ENCODE measurements around the gene SLC44A2. TPM values are rescaled to one million over a fixed set of nuclear protein-coding genes. Genes with fewer than 3 reads are reported as not detected.

The SLC44A2 gene
- total RNA-seq, 4 donors from 2014 or later: 34.3 to 51.7 (median 41.5) TPM

DNA sequence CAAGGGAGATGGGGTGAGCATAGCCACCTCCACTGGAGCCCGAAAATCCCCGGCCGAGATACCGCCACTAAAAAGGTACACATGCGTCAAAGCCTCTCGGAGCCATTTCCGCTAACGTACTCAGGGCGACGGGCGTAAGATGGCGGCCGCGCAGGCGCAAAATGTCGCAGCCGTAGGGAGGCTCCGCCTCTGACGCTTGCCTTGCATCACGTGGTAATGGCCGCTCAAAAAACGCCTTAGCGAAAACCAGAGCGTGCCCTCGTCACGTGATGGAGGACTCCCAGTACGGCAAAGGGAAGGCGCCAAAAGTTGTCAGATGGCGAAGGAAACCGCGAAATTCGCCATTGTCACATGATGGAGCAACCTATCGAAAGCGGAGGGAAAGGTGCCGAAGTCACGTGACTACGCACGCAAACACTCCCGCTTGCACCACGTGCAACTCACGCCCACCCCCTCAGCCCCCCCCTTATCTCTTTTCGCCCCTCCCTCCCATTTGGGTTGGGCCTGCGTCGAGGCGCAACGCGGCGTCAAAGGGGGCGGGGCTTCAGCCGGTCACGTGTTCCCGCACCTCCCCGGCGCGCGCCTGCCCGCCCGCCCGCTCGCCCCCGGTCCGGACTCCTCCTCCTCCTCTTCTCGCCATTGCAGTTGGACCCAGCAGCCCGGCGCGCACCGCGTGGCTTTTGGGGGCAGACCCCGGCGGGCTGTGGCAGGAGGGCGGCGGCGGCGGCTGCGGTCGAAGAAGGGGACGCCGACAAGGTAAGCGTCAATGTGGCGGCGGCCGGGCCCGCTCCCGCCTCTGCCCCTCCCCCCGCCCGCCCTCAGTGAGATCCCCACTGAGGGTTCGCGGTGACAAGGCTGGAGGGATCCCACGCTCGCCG is 28.6 kb downstream of the SLC44A2 start, which contains the start of gene ILF3:
TSS of gene ILF3 (plus strand) at position 615 of the 878 bp plus-strand sequence. CDS start 16,260 bp downstream, outside the sequence.
- no peaks in the 10 kb centered on the region for H3K27me3 ChIP-seq
- ATAC-seq: peak; percentile 91
- peaks cover 0 to 62% (median 23%) of the 10 kb centered on the region in 3 donors for H3K4me1 ChIP-seq
- peaks cover 0 to 6% of the 10 kb centered on the region in 2 donors for H3K36me3 ChIP-seq
- H3K27ac ChIP-seq: peak within 1 kb of the TSS; percentile 94 to 100 (median 99)
- no peaks in the 10 kb centered on the region for H3K9me3 ChIP-seq
- WGBS, 2 donors (ENCODE audit: low coverage in 1 of 2): 0% methylated on average over 6 of the region's 91 CpGs; no CpG with 5 or more reads in 1 of the 2 donors
- TF ChIP-seq POLR2A (IDR thresholded peaks at IDR 0.05) (peak; percentile 97 to 98), POLR2AphosphoS5 (IDR thresholded peaks at IDR 0.05) (peak; percentile 100), EP300 (IDR thresholded peaks at IDR 0.05) (no peak)
- TF ChIP-seq, protein P1, sequence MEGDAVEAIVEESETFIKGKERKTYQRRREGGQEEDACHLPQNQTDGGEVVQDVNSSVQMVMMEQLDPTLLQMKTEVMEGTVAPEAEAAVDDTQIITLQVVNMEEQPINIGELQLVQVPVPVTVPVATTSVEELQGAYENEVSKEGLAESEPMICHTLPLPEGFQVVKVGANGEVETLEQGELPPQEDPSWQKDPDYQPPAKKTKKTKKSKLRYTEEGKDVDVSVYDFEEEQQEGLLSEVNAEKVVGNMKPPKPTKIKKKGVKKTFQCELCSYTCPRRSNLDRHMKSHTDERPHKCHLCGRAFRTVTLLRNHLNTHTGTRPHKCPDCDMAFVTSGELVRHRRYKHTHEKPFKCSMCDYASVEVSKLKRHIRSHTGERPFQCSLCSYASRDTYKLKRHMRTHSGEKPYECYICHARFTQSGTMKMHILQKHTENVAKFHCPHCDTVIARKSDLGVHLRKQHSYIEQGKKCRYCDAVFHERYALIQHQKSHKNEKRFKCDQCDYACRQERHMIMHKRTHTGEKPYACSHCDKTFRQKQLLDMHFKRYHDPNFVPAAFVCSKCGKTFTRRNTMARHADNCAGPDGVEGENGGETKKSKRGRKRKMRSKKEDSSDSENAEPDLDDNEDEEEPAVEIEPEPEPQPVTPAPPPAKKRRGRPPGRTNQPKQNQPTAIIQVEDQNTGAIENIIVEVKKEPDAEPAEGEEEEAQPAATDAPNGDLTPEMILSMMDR (IDR thresholded peaks at IDR 0.05): no peak
- H3K4me3 ChIP-seq: peak within 1 kb of the TSS; percentile 77 to 95

DNA sequence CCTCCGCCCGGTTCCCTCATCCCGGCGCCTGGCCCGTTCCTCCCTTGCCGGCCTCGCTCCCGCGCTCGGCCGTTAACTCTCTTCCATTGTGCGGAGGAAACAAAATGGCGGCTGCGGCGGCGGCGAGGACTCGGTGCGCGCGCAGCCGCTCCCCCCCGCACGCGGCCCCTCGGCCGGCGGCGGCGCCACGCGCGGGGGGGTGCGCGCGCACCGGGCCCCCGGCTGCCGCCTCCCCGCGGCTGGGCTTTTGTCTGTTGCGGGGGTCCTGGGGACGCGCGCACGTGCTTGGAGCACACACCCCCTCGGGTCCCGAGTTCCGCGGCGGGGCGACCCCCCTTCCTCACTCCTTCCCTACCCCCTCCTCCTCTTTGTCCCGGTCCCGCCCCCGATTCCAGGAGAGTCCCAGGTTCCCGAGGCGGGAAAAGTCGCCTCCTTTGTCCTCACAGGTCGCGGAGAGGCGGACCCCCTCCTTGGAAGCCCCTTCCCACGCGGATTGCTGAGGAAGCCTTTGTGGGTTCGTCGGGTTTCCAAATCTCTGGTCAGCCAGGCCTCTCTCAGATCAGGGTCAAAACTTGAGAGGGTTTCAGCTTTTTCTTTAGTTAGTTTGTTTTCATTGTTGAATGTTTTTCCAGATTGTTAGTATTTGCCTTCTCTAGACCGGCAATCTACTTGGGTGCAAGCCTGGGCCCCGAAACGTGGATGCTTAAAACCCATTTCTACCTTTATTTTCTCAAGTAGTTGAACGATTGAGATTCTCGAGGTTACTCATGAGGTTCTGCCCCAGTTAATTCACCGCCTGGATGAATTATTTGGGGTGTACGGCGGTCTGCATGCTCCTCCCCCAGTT is 29.5 kb downstream of the SLC44A2 start:
- H3K9me3 ChIP-seq: no peaks in the 10 kb centered on the region
- peak overlapping the region; percentile 70 to 100 (median 96) for H3K27ac ChIP-seq
- H3K4me1 ChIP-seq: peaks cover 0 to 71% (median 23%) of the 10 kb centered on the region in 3 donors
- ATAC-seq: peak; percentile 22
- H3K4me3 ChIP-seq: peak overlapping the region; percentile 51 to 77
- TF ChIP-seq EP300 (IDR thresholded peaks at IDR 0.05) (no peak), POLR2A (IDR thresholded peaks at IDR 0.05) (no peak), POLR2AphosphoS5 (IDR thresholded peaks at IDR 0.05) (no peak)
- TF ChIP-seq, protein P1 (IDR thresholded peaks at IDR 0.05): no peak
- peaks cover 0 to 6% of the 10 kb centered on the region in 2 donors for H3K36me3 ChIP-seq
- no peaks in the 10 kb centered on the region for H3K27me3 ChIP-seq
- WGBS, 2 donors (ENCODE audit: low coverage in 1 of 2): 3 to 4% methylated on average over 7 to 11 of the region's 73 CpGs

DNA sequence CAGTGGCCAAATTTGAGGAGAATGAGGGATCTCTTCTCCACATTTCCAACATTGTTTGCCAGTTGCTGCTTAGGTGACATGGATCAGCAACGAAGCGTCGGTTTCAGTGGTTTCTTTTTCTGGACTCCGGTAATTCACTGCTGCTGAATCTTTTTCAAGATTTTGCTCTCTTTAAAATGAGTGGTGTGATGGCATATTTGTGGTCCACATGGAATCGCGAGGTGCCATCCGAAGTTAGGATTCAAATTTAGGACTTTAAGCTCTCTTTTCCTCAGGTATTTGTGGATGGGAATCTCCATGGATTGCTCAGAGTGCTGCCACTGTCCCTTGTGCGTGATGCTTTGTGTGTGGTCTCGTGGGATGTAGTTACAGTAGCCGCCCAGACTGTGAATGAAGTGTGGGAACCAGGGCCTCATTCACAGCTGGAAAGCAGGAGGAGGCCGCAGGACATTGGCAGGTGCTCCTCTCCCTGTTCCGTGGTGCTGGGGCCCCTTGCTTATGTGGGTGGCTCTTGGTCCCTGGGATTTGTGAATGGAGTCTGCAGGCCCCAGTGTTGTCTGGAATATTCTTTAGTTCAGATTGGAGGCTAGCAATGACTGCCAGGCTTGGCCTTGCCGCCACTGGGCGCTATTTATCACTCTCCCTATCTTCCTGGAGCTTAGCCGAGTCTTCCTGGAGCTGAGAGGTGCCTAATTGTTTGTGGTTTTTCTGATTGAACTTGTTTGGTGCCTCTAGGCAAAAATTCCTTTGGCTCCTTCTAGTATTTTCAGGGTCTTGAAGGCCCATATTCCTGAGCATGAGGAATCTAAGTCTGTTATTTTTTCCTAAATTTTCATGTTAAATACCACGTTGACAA is 30.3 kb downstream of the SLC44A2 start:
- Histone ChIP-seq H3K9me3 (no peaks in the 10 kb centered on the region), H3K27me3 (no peaks in the 10 kb centered on the region), H3K4me3 (peak overlapping the region; percentile 51 to 77), H3K27ac (peak overlapping the region; percentile 26 to 100 (median 96)), H3K36me3 (peaks cover 0 to 6% of the 10 kb centered on the region in 2 donors), H3K4me1 (peaks cover 0 to 80% (median 23%) of the 10 kb centered on the region in 3 donors)
- 0 to 5% methylated on average over 9 to 14 of the region's 16 CpGs for WGBS, 2 donors (ENCODE audit: low coverage in 1 of 2)
- TF ChIP-seq, protein P1 (IDR thresholded peaks at IDR 0.05): no peak
- no peak for TF ChIP-seq EP300 (IDR thresholded peaks at IDR 0.05)
- TF ChIP-seq POLR2AphosphoS5 (IDR thresholded peaks at IDR 0.05): no peak
- TF ChIP-seq POLR2A (IDR thresholded peaks at IDR 0.05): no peak
- no peak for ATAC-seq

DNA sequence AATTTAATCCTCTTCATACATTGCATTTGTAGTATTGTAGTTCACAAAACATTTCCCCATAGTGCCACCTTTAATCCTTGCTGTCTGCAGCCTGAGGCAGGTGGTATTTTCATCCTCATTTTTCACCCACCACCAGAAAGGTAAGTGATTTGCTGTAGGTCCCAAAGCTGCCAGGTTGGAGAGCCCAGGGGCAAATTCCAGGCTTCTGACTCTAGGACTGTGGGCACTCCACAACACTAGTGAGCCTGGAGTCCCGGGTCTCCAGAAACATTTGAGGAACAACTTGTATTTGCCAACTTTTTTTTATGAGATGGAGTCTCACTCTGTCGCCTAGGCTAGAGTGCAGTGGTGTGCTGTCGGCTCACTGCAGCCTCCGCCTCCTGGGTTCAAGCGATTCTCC is 35.0 kb downstream of the SLC44A2 start:
- WGBS, 2 donors (ENCODE audit: low coverage in 1 of 2): 80 to 92% methylated on average over 4 of the region's 5 CpGs
- no peak for ATAC-seq
- peaks cover 0 to 100% (median 30%) of the 10 kb centered on the region in 3 donors for H3K4me1 ChIP-seq
- TF ChIP-seq POLR2A (IDR thresholded peaks at IDR 0.05): no peak
- TF ChIP-seq POLR2AphosphoS5 (IDR thresholded peaks at IDR 0.05): no peak
- TF ChIP-seq, protein P1 (IDR thresholded peaks at IDR 0.05): no peak
- H3K4me3 ChIP-seq: no peak overlapping the region
- H3K27ac ChIP-seq: no peak overlapping the region
- no peaks in the 10 kb centered on the region for H3K27me3 ChIP-seq
- peaks cover 0 to 14% of the 10 kb centered on the region in 2 donors for H3K36me3 ChIP-seq
- no peaks in the 10 kb centered on the region for H3K9me3 ChIP-seq

Data from gastroesophageal sphincter (tissue), 4 donors.